Activated CD8-positive, alpha-beta memory T cell treated with anti-CD3 and anti-CD28 coated beads for 36 hours (primary cell): ENCODE results near the gene HUS1B. TPM values are rescaled to one million over a fixed set of nuclear protein-coding genes. Genes with fewer than 3 reads are reported as not detected.

Experiments
- total RNA-seq, 2 experiments: library from RNA; stranded (reverse); gene quantifications; one replicate each; pipeline ENCODE4 v1.2.3, GENCODE V29; 2021

Gene HUS1B
- total RNA-seq, 2 experiments from 2014 or later: 0.71 to 0.82 TPM

Other genes with a start within 250 kb of the HUS1B start
- 10 to 100 TPM; 43.4 to 43.6 TPM for gene EXOC2, start 36.0 kb upstream of the HUS1B start, total RNA-seq